Breast epithelium (tissue), 4 donors: ENCODE data around the gene BSND. TPM values are rescaled to one million over a fixed set of nuclear protein-coding genes. Genes with fewer than 3 reads are reported as not detected.

Source experiments
- DNase-seq, 2 donors: peaks; one replicate each; pipeline ENCODE4 v3.0.0-alpha.2; 2019; ENCODE audit warnings: low spot score in 2 of 2
- H3K27ac ChIP-seq, 2 donors: fragments of 200-600 bp; sonication (generic) in 1 of 2; one replicate each; pipeline ENCODE4 v1.5.1; 2016 to 2019; ENCODE audit warnings: mild to moderate bottlenecking in 1 of 2
- H3K27me3 ChIP-seq, 2 donors: fragments of 200-600 bp; sonication (generic) in 1 of 2; one replicate each; pipeline versions ENCODE4 v1.5.1 to v1.6.0; 2017 to 2019; ENCODE audit warnings: control low read depth in 1 of 2, mild to moderate bottlenecking in 1 of 2
- H3K36me3 ChIP-seq: fragments of 200-600 bp; one replicate; pipeline ENCODE4 v1.5.1; 2019
- H3K4me1 ChIP-seq, 2 donors: fragments of 200-600 bp; sonication (generic); one replicate each; pipeline ENCODE4 v1.5.1; 2016 to 2019; ENCODE audit warnings: control low read depth in 1 of 2
- H3K4me3 ChIP-seq, 3 donors: fragments of 200-600 bp; sonication (generic); 1 replicate in 2 of 3; 2 replicates in 1 of 3; pipeline ENCODE4 v1.5.1; 2016 to 2019; ENCODE audit warnings: mild to moderate bottlenecking in 3 of 3, moderate library complexity in 2 of 3
- H3K9me3 ChIP-seq, 2 donors: fragments of 200-600 bp; sonication (generic) in 1 of 2; one replicate each; pipeline ENCODE4 v1.5.1; 2016 to 2019; ENCODE audit warnings: control low read depth in 1 of 2
- CTCF ChIP-seq, 3 donors: fragments of 450-650 bp; IDR thresholded peaks; one replicate each; pipeline ENCODE4 v1.5.1; 2016 to 2017; ENCODE audit warnings: antibody characterized with exemption in 3 of 3, mild to moderate bottlenecking in 3 of 3, moderate library complexity in 3 of 3
- POLR2A ChIP-seq: fragments of 450-650 bp; IDR thresholded peaks from one replicate; pipeline ENCODE4 v1.6.1; 2016; ENCODE audit warnings: antibody characterized with exemption, mild to moderate bottlenecking, moderate library complexity
- POLR2AphosphoS5 ChIP-seq, 3 donors: sonication (generic); formaldehyde crosslinking; IDR thresholded peaks; one replicate each; pipeline ENCODE4 v1.6.1; 2017; ENCODE audit warnings: antibody characterized with exemption in 3 of 3
- intact Hi-C: fragments of 100-400 bp; cut with DNase I; formaldehyde crosslinking; loops from one replicate; pipeline ENCODE4 v1.15.1; 2023; ENCODE audit warnings: low total_unique reads
- total RNA-seq, 3 donors: library from RNA; depleted of rRNA; stranded (reverse); fragments of >200 nt; gene quantifications; one replicate each; pipeline ENCODE4 v1.1.0, GENCODE V29; 2016

The BSND gene
- total RNA-seq, 3 donors from 2014 or later = under 0.01 to 0.15 TPM; not detected in 1

GRCh38 chr1:55053265-55053954 is 54.7 kb downstream of the BSND start:
- no peak for TF ChIP-seq POLR2AphosphoS5 (IDR thresholded peaks at IDR 0.05)
- TF ChIP-seq CTCF (IDR thresholded peaks at IDR 0.05) = no peak
- TF ChIP-seq POLR2A = no peak
- Histone ChIP-seq H3K4me1 (no peaks in the 10 kb centered on the region), H3K9me3 (no peaks in the 10 kb centered on the region), H3K27me3 (no peaks in the 10 kb centered on the region), H3K4me3 (no peak overlapping the region), H3K36me3 (no peaks in the 10 kb centered on the region), H3K27ac (no peak overlapping the region)
- intact Hi-C loops = loop anchor here (2.0 kb wide), 1 partner anchor 17 kb away; no protein-coding TSS in a partner anchor
- DNase-seq = no peak

GRCh38 chr1:55054396-55054795 is 55.7 kb downstream of the BSND start:
- Histone ChIP-seq H3K4me1 (no peaks in the 10 kb centered on the region), H3K27ac (no peak overlapping the region), H3K36me3 (no peaks in the 10 kb centered on the region), H3K27me3 (no peaks in the 10 kb centered on the region), H3K4me3 (no peak overlapping the region), H3K9me3 (no peaks in the 10 kb centered on the region)
- intact Hi-C loops = no loop called here
- TF ChIP-seq CTCF (IDR thresholded peaks at IDR 0.05) = no peak
- no peak for TF ChIP-seq POLR2A
- TF ChIP-seq POLR2AphosphoS5 (IDR thresholded peaks at IDR 0.05) = no peak
- no peak for DNase-seq

GRCh38 chr1:55055084-55055882 is 56.5 kb downstream of the BSND start:
- H3K9me3 ChIP-seq = no peaks in the 10 kb centered on the region
- no peak overlapping the region for H3K4me3 ChIP-seq
- no peak overlapping the region for H3K27ac ChIP-seq
- peak in 1 of 2 donors; percentile 20 for DNase-seq
- H3K36me3 ChIP-seq = no peaks in the 10 kb centered on the region
- TF ChIP-seq POLR2AphosphoS5 (IDR thresholded peaks at IDR 0.05) = no peak
- TF ChIP-seq POLR2A = no peak
- TF ChIP-seq CTCF (IDR thresholded peaks at IDR 0.05) = no peak
- intact Hi-C loops = no loop called here
- no peaks in the 10 kb centered on the region for H3K27me3 ChIP-seq
- no peaks in the 10 kb centered on the region for H3K4me1 ChIP-seq

DNA sequence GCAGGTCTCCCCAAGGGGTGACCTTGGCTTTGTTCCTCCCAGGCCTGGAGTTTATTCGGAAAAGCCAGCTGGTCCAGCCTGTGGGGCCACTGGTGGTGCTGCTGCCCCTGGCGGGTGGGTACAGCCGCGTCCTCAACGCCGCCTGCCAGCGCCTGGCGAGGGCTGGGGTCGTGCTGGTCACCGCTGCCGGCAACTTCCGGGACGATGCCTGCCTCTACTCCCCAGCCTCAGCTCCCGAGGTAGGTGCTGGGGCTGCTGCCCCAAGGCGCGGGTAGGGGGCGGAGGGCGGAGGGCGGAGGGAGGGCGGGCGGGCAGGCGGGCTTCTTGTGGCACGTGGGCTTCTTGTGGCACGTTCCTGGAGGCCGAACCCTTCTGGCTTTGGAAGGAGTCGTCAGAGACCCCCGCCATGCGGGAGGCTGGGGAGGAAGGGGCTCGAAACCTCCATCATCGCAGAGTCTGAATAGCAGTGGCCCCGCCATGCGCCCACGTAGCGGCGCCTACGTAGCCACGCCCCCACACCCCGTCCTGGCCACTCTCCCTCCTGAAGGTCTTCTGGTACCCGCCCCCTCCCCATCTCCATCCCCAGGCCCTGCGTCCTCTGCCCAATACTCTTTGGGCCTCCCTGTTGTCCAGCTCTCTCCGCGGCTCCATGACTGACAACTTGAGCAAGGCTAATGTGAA is 57.4 kb downstream of the BSND start:
- TF ChIP-seq POLR2A (no peak), POLR2AphosphoS5 (IDR thresholded peaks at IDR 0.05) (no peak), CTCF (IDR thresholded peaks at IDR 0.05) (no peak)
- Histone ChIP-seq H3K36me3 (no peaks in the 10 kb centered on the region), H3K4me1 (no peaks in the 10 kb centered on the region), H3K9me3 (no peaks in the 10 kb centered on the region), H3K27ac (no peak overlapping the region), H3K27me3 (no peaks in the 10 kb centered on the region), H3K4me3 (no peak overlapping the region)
- DNase-seq = peak in 1 of 2 donors; percentile 45
- intact Hi-C loops = no loop called here

DNA sequence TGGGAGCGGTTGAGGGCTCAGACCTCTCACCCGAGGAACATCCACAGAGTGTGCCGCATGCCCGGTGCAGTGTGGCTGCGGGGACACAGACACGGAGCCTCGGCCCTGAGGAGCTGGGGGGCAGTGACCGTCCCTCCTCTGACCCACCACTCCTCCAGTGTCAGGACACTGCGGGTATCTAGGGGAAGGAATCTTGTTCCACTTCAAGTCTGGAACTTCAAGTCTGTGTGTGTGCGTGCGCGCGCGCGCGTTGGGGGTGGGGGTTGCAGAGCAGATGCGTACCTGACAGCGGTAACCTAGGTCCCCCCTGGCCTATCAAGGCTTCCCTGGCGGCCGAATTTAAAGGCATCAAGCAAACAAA is 57.9 kb downstream of the BSND start:
- H3K4me3 ChIP-seq = no peak overlapping the region
- intact Hi-C loops = no loop called here
- TF ChIP-seq CTCF (IDR thresholded peaks at IDR 0.05) (no peak), POLR2A (no peak), POLR2AphosphoS5 (IDR thresholded peaks at IDR 0.05) (no peak)
- no peak for DNase-seq
- no peaks in the 10 kb centered on the region for H3K27me3 ChIP-seq
- H3K27ac ChIP-seq = no peak overlapping the region
- H3K36me3 ChIP-seq = no peaks in the 10 kb centered on the region
- no peaks in the 10 kb centered on the region for H3K9me3 ChIP-seq
- no peaks in the 10 kb centered on the region for H3K4me1 ChIP-seq
